Measurements from ENCODE around the gene TNFRSF18.

DNA sequence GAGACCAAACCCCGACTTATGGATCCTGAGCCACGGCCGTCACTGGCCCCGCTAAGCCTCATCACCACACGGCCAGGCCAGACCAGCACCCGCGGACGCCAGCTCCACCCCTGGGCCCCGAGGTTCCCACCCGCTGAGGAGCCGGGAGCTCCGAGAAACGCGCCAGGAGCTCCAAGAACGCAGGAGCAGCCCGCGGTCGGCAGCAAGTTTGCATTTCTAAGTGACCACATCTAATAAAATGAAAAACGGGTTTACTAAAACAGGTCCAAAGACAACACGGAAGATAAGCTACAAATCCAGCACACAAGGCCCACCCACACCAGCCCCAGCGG is 48.2 kb upstream of the TNFRSF18 start:
- TF ChIP-seq, protein P1, sequence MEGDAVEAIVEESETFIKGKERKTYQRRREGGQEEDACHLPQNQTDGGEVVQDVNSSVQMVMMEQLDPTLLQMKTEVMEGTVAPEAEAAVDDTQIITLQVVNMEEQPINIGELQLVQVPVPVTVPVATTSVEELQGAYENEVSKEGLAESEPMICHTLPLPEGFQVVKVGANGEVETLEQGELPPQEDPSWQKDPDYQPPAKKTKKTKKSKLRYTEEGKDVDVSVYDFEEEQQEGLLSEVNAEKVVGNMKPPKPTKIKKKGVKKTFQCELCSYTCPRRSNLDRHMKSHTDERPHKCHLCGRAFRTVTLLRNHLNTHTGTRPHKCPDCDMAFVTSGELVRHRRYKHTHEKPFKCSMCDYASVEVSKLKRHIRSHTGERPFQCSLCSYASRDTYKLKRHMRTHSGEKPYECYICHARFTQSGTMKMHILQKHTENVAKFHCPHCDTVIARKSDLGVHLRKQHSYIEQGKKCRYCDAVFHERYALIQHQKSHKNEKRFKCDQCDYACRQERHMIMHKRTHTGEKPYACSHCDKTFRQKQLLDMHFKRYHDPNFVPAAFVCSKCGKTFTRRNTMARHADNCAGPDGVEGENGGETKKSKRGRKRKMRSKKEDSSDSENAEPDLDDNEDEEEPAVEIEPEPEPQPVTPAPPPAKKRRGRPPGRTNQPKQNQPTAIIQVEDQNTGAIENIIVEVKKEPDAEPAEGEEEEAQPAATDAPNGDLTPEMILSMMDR (IDR thresholded peaks at IDR 0.05) = no peak
- no peak for TF ChIP-seq POLR2A (IDR thresholded peaks at IDR 0.05)

Measured in right lobe of liver (tissue), 4 donors.